ENCODE measurements around the gene SLIT3. TPM values are rescaled to one million over a fixed set of nuclear protein-coding genes. Genes with fewer than 3 reads are reported as not detected.

The SLIT3 gene
- total RNA-seq, 4 donors from 2014 or later = 6.8 to 23.1 (median 13.3) TPM

GRCh38 chr5:168701641-168702040, 599.3 kb downstream of the SLIT3 start:
- H3K9me3 ChIP-seq = no peaks in the 10 kb centered on the region
- no peaks in the 10 kb centered on the region for H3K36me3 ChIP-seq
- no peak overlapping the region for H3K4me3 ChIP-seq
- no peak overlapping the region for H3K27ac ChIP-seq
- no peak for TF ChIP-seq CTCF (IDR thresholded peaks at IDR 0.05)
- TF ChIP-seq POLR2A (IDR thresholded peaks at IDR 0.05) = no peak
- H3K4me1 ChIP-seq = no peaks in the 10 kb centered on the region
- no peak for DNase-seq
- no peaks in the 10 kb centered on the region for H3K27me3 ChIP-seq

GRCh38 chr5:168699002-168699401, 601.9 kb downstream of the SLIT3 start:
- no peaks in the 10 kb centered on the region for H3K4me1 ChIP-seq
- no peaks in the 10 kb centered on the region for H3K36me3 ChIP-seq
- no peak overlapping the region for H3K27ac ChIP-seq
- no peak for TF ChIP-seq CTCF (IDR thresholded peaks at IDR 0.05)
- no peak for TF ChIP-seq POLR2A (IDR thresholded peaks at IDR 0.05)
- no peaks in the 10 kb centered on the region for H3K9me3 ChIP-seq
- no peak for DNase-seq
- H3K4me3 ChIP-seq = no peak overlapping the region
- no peaks in the 10 kb centered on the region for H3K27me3 ChIP-seq

GRCh38 chr5:168697034-168697720, 603.8 kb downstream of the SLIT3 start:
- Histone ChIP-seq H3K27me3 (no peaks in the 10 kb centered on the region), H3K4me1 (no peaks in the 10 kb centered on the region), H3K27ac (no peak overlapping the region), H3K36me3 (no peaks in the 10 kb centered on the region), H3K9me3 (no peaks in the 10 kb centered on the region), H3K4me3 (no peak overlapping the region)
- TF ChIP-seq CTCF (IDR thresholded peaks at IDR 0.05) (no peak), POLR2A (IDR thresholded peaks at IDR 0.05) (no peak)
- DNase-seq = no peak

GRCh38 chr5:168696611-168697010, 604.3 kb downstream of the SLIT3 start:
- Histone ChIP-seq H3K4me3 (no peak overlapping the region), H3K27me3 (no peaks in the 10 kb centered on the region), H3K9me3 (no peaks in the 10 kb centered on the region), H3K36me3 (no peaks in the 10 kb centered on the region), H3K27ac (no peak overlapping the region), H3K4me1 (no peaks in the 10 kb centered on the region)
- TF ChIP-seq POLR2A (IDR thresholded peaks at IDR 0.05) = no peak
- no peak for TF ChIP-seq CTCF (IDR thresholded peaks at IDR 0.05)
- no peak for DNase-seq

- Histone ChIP-seq H3K27me3 (no peaks in the 10 kb centered on the region), H3K9me3 (no peaks in the 10 kb centered on the region), H3K27ac (no peak overlapping the region), H3K4me1 (no peaks in the 10 kb centered on the region), H3K4me3 (no peak overlapping the region), H3K36me3 (no peaks in the 10 kb centered on the region)
- DNase-seq = no peak
- TF ChIP-seq POLR2A (IDR thresholded peaks at IDR 0.05) = no peak
- no peak for TF ChIP-seq CTCF (IDR thresholded peaks at IDR 0.05)
Measured at GRCh38 chr5:168695301-168695835, 605.6 kb downstream of the SLIT3 start.

Measured in Peyer's patch (tissue), 4 donors.